Neural cell (in vitro differentiated cells): ENCODE measurements around the gene TOX2. TPM values are rescaled to one million over a fixed set of nuclear protein-coding genes. Genes with fewer than 3 reads are reported as not detected.

Experiments used
- H2AFZ ChIP-seq: fragments of 200-600, 300-800 bp; sonication (generic), shearing (Covaris generic); 2 replicates; pipeline ENCODE4 v1.6.0; 2014; ENCODE audit warnings: low read depth, mild to moderate bottlenecking, antibody characterized with exemption, low read length, moderate library complexity
- H3F3A ChIP-seq: fragments of 200-600 bp; shearing (Covaris generic); 2 replicates; pipeline ENCODE4 v1.6.1; 2016; ENCODE audit warnings: mild to moderate bottlenecking, moderate library complexity, mixed read lengths, antibody characterized with exemption, low read length; ENCODE audit not compliant: insufficient read depth, poor library complexity, severe bottlenecking
- H3K27ac ChIP-seq: fragments of 200-600, 300-800 bp; sonication (generic), shearing (Covaris generic); 2 replicates; pipeline ENCODE4 v1.5.1; 2014; ENCODE audit warnings: mild to moderate bottlenecking, low read length, moderate library complexity
- H3K27me3 ChIP-seq: fragments of 300-800, 200-600 bp; sonication (generic), shearing (Covaris generic); 2 replicates; pipeline ENCODE4 v1.6.0; 2014; ENCODE audit warnings: mild to moderate bottlenecking, low read depth, low read length, moderate library complexity; ENCODE audit not compliant: insufficient read depth
- H3K36me3 ChIP-seq: fragments of 300-800, 200-600 bp; sonication (generic), shearing (Covaris generic); 2 replicates; pipeline ENCODE4 v1.5.1; 2014; ENCODE audit warnings: mild to moderate bottlenecking, antibody characterized with exemption, low read length, moderate library complexity; ENCODE audit not compliant: insufficient read depth
- H3K4me2 ChIP-seq: fragments of 300-800, 200-600 bp; sonication (generic), shearing (Covaris generic); 2 replicates; pipeline ENCODE4 v1.6.0; 2014; ENCODE audit warnings: mild to moderate bottlenecking, low read length
- H3K4me3 ChIP-seq: fragments of 300-800, 200-600 bp; sonication (generic), shearing (Covaris generic); 2 replicates; pipeline ENCODE4 v1.5.1; 2014; ENCODE audit warnings: mild to moderate bottlenecking, low read length, moderate library complexity
- H3K79me2 ChIP-seq: fragments of 200-600 bp; shearing (Covaris generic); replicated peaks from 2 replicates; pipeline ENCODE4 v1.6.0; 2014; ENCODE audit warnings: mild to moderate bottlenecking, low read length, moderate library complexity; ENCODE audit not compliant: insufficient read depth
- H3K9ac ChIP-seq: fragments of 300-800, 200-600 bp; sonication (generic), shearing (Covaris generic); 2 replicates; pipeline ENCODE4 v1.6.1; 2016; ENCODE audit warnings: mild to moderate bottlenecking, low read length, mixed read lengths
- H3K9me2 ChIP-seq: fragments of 200-600 bp; shearing (Covaris generic); 2 replicates; pipeline ENCODE4 v1.6.1; 2016; ENCODE audit warnings: mild to moderate bottlenecking, low read length, mixed read lengths; ENCODE audit not compliant: insufficient read depth
- H3K9me3 ChIP-seq: fragments of 200-600, 300-800 bp; sonication (generic), shearing (Covaris generic); 2 replicates; pipeline ENCODE4 v1.6.1; 2016; ENCODE audit warnings: mild to moderate bottlenecking, mixed run types, low read length, moderate library complexity, mixed read lengths
- H4K20me1 ChIP-seq: fragments of 200-600 bp; shearing (Covaris generic); 2 replicates; pipeline ENCODE4 v1.6.1; 2016; ENCODE audit warnings: mild to moderate bottlenecking, mixed run types; ENCODE audit not compliant: insufficient read depth
- EP300 ChIP-seq: fragments of 450-650 bp; conservative IDR thresholded peaks from 2 replicates; pipeline ENCODE4 v1.6.1; 2014; ENCODE audit warnings: antibody characterized with exemption, mild to moderate bottlenecking, moderate library complexity; ENCODE audit not compliant: poor library complexity, severe bottlenecking
- EZH2 ChIP-seq: fragments of 200-600, 300-800 bp; shearing (Covaris generic), sonication (generic); IDR thresholded peaks from 2 replicates; pipeline ENCODE4 v1.6.1; 2014; ENCODE audit warnings: antibody characterized with exemption, low read length, borderline replicate concordance, mild to moderate bottlenecking; ENCODE audit not compliant: insufficient read depth, poor library complexity, severe bottlenecking
- MXI1 ChIP-seq: fragments of 450-650 bp; conservative IDR thresholded peaks from 2 replicates; pipeline ENCODE4 v1.6.1; 2014; ENCODE audit warnings: antibody characterized with exemption, mild to moderate bottlenecking; ENCODE audit not compliant: poor library complexity, severe bottlenecking
- POLR2AphosphoS5 ChIP-seq: IDR thresholded peaks from 2 replicates; pipeline ENCODE4 v1.6.1; 2012
- RAD21 ChIP-seq: fragments of 450-650 bp; conservative IDR thresholded peaks from 2 replicates; pipeline ENCODE4 v1.6.1; 2014; ENCODE audit warnings: antibody characterized with exemption, mild to moderate bottlenecking, moderate library complexity
- SMC3 ChIP-seq: fragments of 450-650 bp; conservative IDR thresholded peaks from 2 replicates; pipeline ENCODE4 v1.6.1; 2014; ENCODE audit warnings: antibody characterized with exemption, mild to moderate bottlenecking, moderate library complexity; ENCODE audit not compliant: poor library complexity
- TAF1 ChIP-seq: IDR thresholded peaks from 2 replicates; pipeline ENCODE4 v1.6.1; 2012; ENCODE audit warnings: low read depth
- polyA plus RNA-seq: library from polyadenylated mRNA; depleted of rRNA; stranded (reverse); fragments of >200 nt; gene quantifications from 2 replicates; pipeline ENCODE4 v1.2.3, GENCODE V29; 2014
- TF ChIP-seq, protein P1 (sequence below): IDR thresholded peaks from 2 replicates; pipeline ENCODE4 v1.6.1; 2012; ENCODE audit warnings: borderline replicate concordance
- TF ChIP-seq, protein P2 (sequence below): fragments of 450-650 bp; IDR thresholded peaks from 2 replicates; pipeline ENCODE4 v1.5.1; 2014; ENCODE audit warnings: antibody characterized with exemption, mild to moderate bottlenecking, moderate library complexity; ENCODE audit not compliant: poor library complexity, severe bottlenecking

Gene TOX2
- polyA plus RNA-seq, 1 donor from 2014 or later = 0.89 TPM

DNA sequence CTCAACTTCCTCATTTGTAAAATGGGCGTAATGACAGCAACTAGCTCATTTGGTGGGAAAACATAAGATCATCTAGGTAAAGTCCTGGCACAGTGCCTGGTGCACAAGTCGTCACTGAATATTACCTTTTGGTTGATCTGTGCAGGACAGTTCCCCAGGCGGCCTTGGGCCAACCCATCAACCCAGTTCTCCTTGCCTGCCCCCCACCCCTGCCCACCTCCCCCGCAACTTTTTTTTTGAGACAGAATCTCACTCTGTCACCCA, 173.1 kb downstream of the TOX2 start:
- Histone ChIP-seq H3K9ac (no peak overlapping the region), H3K79me2 (no peaks in the 10 kb centered on the region), H3K27ac (no peak overlapping the region), H2AFZ (no peak overlapping the region), H3K4me3 (no peak overlapping the region), H4K20me1 (no peaks in the 10 kb centered on the region), H3K4me2 (no peak overlapping the region), H3K9me2 (no peaks in the 10 kb centered on the region), H3K27me3 (no peaks in the 10 kb centered on the region), H3K9me3 (no peaks in the 10 kb centered on the region), H3F3A (no peaks in the 10 kb centered on the region), H3K36me3 (no peaks in the 10 kb centered on the region)
- TF ChIP-seq, protein P1, sequence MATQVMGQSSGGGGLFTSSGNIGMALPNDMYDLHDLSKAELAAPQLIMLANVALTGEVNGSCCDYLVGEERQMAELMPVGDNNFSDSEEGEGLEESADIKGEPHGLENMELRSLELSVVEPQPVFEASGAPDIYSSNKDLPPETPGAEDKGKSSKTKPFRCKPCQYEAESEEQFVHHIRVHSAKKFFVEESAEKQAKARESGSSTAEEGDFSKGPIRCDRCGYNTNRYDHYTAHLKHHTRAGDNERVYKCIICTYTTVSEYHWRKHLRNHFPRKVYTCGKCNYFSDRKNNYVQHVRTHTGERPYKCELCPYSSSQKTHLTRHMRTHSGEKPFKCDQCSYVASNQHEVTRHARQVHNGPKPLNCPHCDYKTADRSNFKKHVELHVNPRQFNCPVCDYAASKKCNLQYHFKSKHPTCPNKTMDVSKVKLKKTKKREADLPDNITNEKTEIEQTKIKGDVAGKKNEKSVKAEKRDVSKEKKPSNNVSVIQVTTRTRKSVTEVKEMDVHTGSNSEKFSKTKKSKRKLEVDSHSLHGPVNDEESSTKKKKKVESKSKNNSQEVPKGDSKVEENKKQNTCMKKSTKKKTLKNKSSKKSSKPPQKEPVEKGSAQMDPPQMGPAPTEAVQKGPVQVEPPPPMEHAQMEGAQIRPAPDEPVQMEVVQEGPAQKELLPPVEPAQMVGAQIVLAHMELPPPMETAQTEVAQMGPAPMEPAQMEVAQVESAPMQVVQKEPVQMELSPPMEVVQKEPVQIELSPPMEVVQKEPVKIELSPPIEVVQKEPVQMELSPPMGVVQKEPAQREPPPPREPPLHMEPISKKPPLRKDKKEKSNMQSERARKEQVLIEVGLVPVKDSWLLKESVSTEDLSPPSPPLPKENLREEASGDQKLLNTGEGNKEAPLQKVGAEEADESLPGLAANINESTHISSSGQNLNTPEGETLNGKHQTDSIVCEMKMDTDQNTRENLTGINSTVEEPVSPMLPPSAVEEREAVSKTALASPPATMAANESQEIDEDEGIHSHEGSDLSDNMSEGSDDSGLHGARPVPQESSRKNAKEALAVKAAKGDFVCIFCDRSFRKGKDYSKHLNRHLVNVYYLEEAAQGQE = no peak
- TF ChIP-seq MXI1 (no peak), EZH2 (no peak), POLR2AphosphoS5 (no peak), SMC3 (no peak), TAF1 (no peak), RAD21 (no peak), EP300 (no peak)
- TF ChIP-seq, protein P2, sequence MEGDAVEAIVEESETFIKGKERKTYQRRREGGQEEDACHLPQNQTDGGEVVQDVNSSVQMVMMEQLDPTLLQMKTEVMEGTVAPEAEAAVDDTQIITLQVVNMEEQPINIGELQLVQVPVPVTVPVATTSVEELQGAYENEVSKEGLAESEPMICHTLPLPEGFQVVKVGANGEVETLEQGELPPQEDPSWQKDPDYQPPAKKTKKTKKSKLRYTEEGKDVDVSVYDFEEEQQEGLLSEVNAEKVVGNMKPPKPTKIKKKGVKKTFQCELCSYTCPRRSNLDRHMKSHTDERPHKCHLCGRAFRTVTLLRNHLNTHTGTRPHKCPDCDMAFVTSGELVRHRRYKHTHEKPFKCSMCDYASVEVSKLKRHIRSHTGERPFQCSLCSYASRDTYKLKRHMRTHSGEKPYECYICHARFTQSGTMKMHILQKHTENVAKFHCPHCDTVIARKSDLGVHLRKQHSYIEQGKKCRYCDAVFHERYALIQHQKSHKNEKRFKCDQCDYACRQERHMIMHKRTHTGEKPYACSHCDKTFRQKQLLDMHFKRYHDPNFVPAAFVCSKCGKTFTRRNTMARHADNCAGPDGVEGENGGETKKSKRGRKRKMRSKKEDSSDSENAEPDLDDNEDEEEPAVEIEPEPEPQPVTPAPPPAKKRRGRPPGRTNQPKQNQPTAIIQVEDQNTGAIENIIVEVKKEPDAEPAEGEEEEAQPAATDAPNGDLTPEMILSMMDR = no peak

- Histone ChIP-seq H4K20me1 (no peaks in the 10 kb centered on the region), H3K79me2 (no peaks in the 10 kb centered on the region), H3K9me3 (no peaks in the 10 kb centered on the region), H3K27ac (no peak overlapping the region), H3K27me3 (no peaks in the 10 kb centered on the region), H3K9me2 (no peaks in the 10 kb centered on the region), H3K9ac (no peak overlapping the region), H3K4me2 (no peak overlapping the region), H3K4me3 (no peak overlapping the region), H3F3A (no peaks in the 10 kb centered on the region), H2AFZ (no peak overlapping the region), H3K36me3 (no peaks in the 10 kb centered on the region)
- TF ChIP-seq, protein P2 = no peak
- TF ChIP-seq MXI1 (no peak), SMC3 (no peak)
These were observed 175.5 kb downstream of the TOX2 start for GRCh38 chr20:44089987-44090674.
